ENCODE data around the gene HTN3.

The HTN3 gene

DNA sequence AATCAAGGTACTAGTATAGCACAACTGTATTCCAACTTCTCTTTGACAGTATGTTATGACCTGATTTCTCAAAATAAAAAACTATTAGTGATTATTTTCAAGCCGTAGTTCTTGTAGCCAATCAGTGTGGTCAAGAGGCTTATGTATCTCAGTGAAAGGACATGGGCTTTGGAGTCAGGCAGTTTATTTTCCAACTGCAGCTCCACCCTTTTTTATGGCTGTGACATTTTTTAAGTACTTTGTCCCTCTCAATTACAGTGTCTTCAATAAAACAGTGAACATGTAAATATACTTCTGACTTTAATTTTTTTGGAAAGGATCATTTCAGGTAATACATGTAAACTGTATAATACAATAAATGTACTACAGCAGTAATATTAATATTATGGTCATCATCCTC is 51.9 kb downstream of the HTN3 start:
- Histone ChIP-seq H3K36me3 (no peaks in the 10 kb centered on the region), H3K27me3 (no peaks in the 10 kb centered on the region), H3K27ac (no peak overlapping the region), H3K4me2 (no peak overlapping the region), H4K20me1 (no peaks in the 10 kb centered on the region), H3K4me1 (no peaks in the 10 kb centered on the region), H3K9ac (no peak overlapping the region), H3K4me3 (no peak overlapping the region), H3K9me3 (replicated peaks in 1 of 11) (peaks cover 0 to 8% (median 0%) of the 10 kb centered on the region in 11 experiments; a peak in 4 of 22 replicates)
- TF ChIP-seq Cebpa-rat (IDR thresholded peaks at IDR 0.05): no peak

All from BLaER1 treated with 17β-estradiol and CSF1 and Interleukin-3, amounts not matched to agents 10 nM and 100 nM (cell line).